Caco-2 (cell line): ENCODE data around the gene TBL1X. TPM values are rescaled to one million over a fixed set of nuclear protein-coding genes. Genes with fewer than 3 reads are reported as not detected.

Experiments
- BruUV-seq: library from RNA; stranded (reverse); fragments of 400-500 nt; replicated peaks from 2 replicates; lab custom pipeline; 2021; lab: Mats Ljungman, UMichigan
- CTCF ChIA-PET: fragments of 300-600 bp; sonication (Branson Sonifier 250); formaldehyde crosslinking; loops from one replicate; lab custom pipeline; 2022; ENCODE audit warnings: antibody characterized with exemption; lab: Charles Lee
- POLR2A ChIA-PET: fragments of 300-600 bp; sonication (Branson Sonifier 250); formaldehyde crosslinking; loops from one replicate; lab custom pipeline; 2022; ENCODE audit warnings: antibody characterized with exemption; lab: Charles Lee
- DNase-seq, 2 experiments: peaks; one replicate each; pipeline versions ENCODE4 v3.0.0 to v3.0.0-alpha.2; 2020 to 2022
- H3K27me3 ChIP-seq: replicated peaks from 2 replicates; pipeline ENCODE4 v1.6.0; 2011; ENCODE audit warnings: low read length; ENCODE audit not compliant: control insufficient read depth, insufficient read depth
- H3K36me3 ChIP-seq: 2 replicates; pipeline ENCODE4 v1.5.1; 2011; ENCODE audit warnings: low read length; ENCODE audit not compliant: control insufficient read depth, insufficient read depth
- H3K4me1 ChIP-seq: fragments of 250-450 bp; sonication (Bioruptor Pico); 2 replicates; pipeline ENCODE4 v1.5.1; 2020; ENCODE audit warnings: mild to moderate bottlenecking
- H3K4me3 ChIP-seq: 2 replicates; pipeline ENCODE4 v1.5.1; 2011; ENCODE audit warnings: low read depth, mild to moderate bottlenecking, control low read depth, low read length
- H3K9me3 ChIP-seq: fragments of 250-450 bp; sonication (Bioruptor Pico); 2 replicates; pipeline ENCODE4 v1.5.1; 2020; ENCODE audit warnings: mild to moderate bottlenecking, moderate library complexity
- H3K27ac Mint-ChIP-seq: one replicate; pipeline ENCODE4 v1.8.0; 2022; ENCODE audit warnings: mixed read lengths; ENCODE audit not compliant: unreplicated experiment
- H3K27me3 Mint-ChIP-seq: one replicate; pipeline ENCODE4 v1.8.0; 2022; ENCODE audit warnings: mixed read lengths; ENCODE audit not compliant: insufficient read depth, unreplicated experiment
- H3K36me3 Mint-ChIP-seq: one replicate; pipeline ENCODE4 v1.8.0; 2022; ENCODE audit warnings: mild to moderate bottlenecking, mixed read lengths; ENCODE audit not compliant: insufficient read depth, unreplicated experiment
- H3K4me1 Mint-ChIP-seq: one replicate; pipeline ENCODE4 v1.8.0; 2022; ENCODE audit warnings: low read depth, mixed read lengths; ENCODE audit not compliant: unreplicated experiment
- H3K4me3 Mint-ChIP-seq: one replicate; pipeline ENCODE4 v1.8.0; 2022; ENCODE audit warnings: mild to moderate bottlenecking, moderate library complexity, mixed read lengths; ENCODE audit not compliant: unreplicated experiment
- H3K9me3 Mint-ChIP-seq: one replicate; pipeline ENCODE4 v1.8.0; 2022; ENCODE audit warnings: mixed read lengths; ENCODE audit not compliant: unreplicated experiment
- CTCF ChIP-seq, 2 experiments: fragments of 200-600 bp in 1 of 2; IDR thresholded peaks; 1 replicate in 1 of 2; 2 replicates in 1 of 2; pipeline versions ENCODE4 v1.5.1 to v1.8.0; 2011 to 2022; ENCODE audit warnings: antibody characterized with exemption in 1 of 2, control low read depth in 1 of 2, inconsistent platforms in 1 of 2, low read depth in 1 of 2, low read length in 1 of 2, mild to moderate bottlenecking in 1 of 2, moderate library complexity in 1 of 2; ENCODE audit not compliant: insufficient read depth in 1 of 2, severe bottlenecking in 1 of 2, unreplicated experiment in 1 of 2
- intact Hi-C: fragments of 100-400 bp; cut with micrococcal nuclease; formaldehyde crosslinking; loops from one replicate; pipeline ENCODE4 v1.10.0; 2022; ENCODE audit not compliant: unreplicated experiment
- total RNA-seq: library from RNA; stranded (reverse); gene quantifications from 2 replicates; pipeline ENCODE4 v1.2.3, GENCODE V29; 2022

TBL1X gene
- total RNA-seq, 1 experiment from 2014 or later, result 84.2 TPM

GRCh38 chrX:9784332-9784731 is 319.5 kb downstream of the TBL1X start:
- POLR2A ChIA-PET, result interaction anchor here (0.7 kb wide), 1 partner anchor 61 kb away, joined by 4 read pairs; no protein-coding TSS in a partner anchor
- intact Hi-C loops, result no loop called here
- BruUV-seq, result TSS peak; percentile 41

GRCh38 chrX:9785254-9785943 is 320.5 kb downstream of the TBL1X start:
- no peak for TF ChIP-seq CTCF (IDR thresholded peaks at IDR 0.05; ENCODE audit: insufficient read depth in 1 of 2, low read depth in 1 of 2, low read length in 1 of 2, severe bottlenecking in 1 of 2, unreplicated experiment in 1 of 2)
- H3K4me3 ChIP-seq, result peak overlapping the region; percentile 70
- no TSS peak for BruUV-seq
- intact Hi-C loops, result no loop called here
- no peaks in the 10 kb centered on the region for H3K9me3 Mint-ChIP-seq
- H3K27me3 Mint-ChIP-seq, result no peaks in the 10 kb centered on the region
- ChIA-PET POLR2A (interaction anchor here (1.0 to 1.3 kb wide), 2 partner anchors 13 to 57 kb away, joined by 3 to 4 read pairs; no protein-coding TSS in a partner anchor), CTCF (no interaction called here)
- H3K36me3 ChIP-seq, result no peaks in the 10 kb centered on the region; the same call in 1 of the 2 replicates
- no peaks in the 10 kb centered on the region for H3K9me3 ChIP-seq
- H3K4me3 Mint-ChIP-seq, result peak overlapping the region; percentile 54
- DNase-seq, result no peak
- H3K27ac Mint-ChIP-seq, result no peak overlapping the region
- peaks cover 14% of the 10 kb centered on the region for H3K4me1 ChIP-seq
- no peaks in the 10 kb centered on the region for H3K36me3 Mint-ChIP-seq
- H3K27me3 ChIP-seq, result no peaks in the 10 kb centered on the region
- peaks cover 9% of the 10 kb centered on the region for H3K4me1 Mint-ChIP-seq

More at GRCh38 chrX:9784332-9784731, 319.5 kb downstream of the TBL1X start:
- H3K9me3 Mint-ChIP-seq, result no peaks in the 10 kb centered on the region
- Histone ChIP-seq H3K4me3 (no peak overlapping the region), H3K4me1 (peaks cover 4% of the 10 kb centered on the region), H3K36me3 (no peaks in the 10 kb centered on the region; the same call in 1 of the 2 replicates), H3K27me3 (no peaks in the 10 kb centered on the region), H3K9me3 (no peaks in the 10 kb centered on the region)
- CTCF ChIA-PET, result interaction anchor here (0.6 kb wide), 1 partner anchor 59 kb away, joined by 3 read pairs; no protein-coding TSS in a partner anchor
- H3K36me3 Mint-ChIP-seq, result peaks cover 2% of the 10 kb centered on the region
- no peak overlapping the region for H3K27ac Mint-ChIP-seq
- no peak for TF ChIP-seq CTCF (IDR thresholded peaks at IDR 0.05; ENCODE audit: insufficient read depth in 1 of 2, low read depth in 1 of 2, low read length in 1 of 2, severe bottlenecking in 1 of 2, unreplicated experiment in 1 of 2)
- H3K4me1 Mint-ChIP-seq, result peaks cover 9% of the 10 kb centered on the region
- no peak for DNase-seq
- H3K27me3 Mint-ChIP-seq, result no peaks in the 10 kb centered on the region
- H3K4me3 Mint-ChIP-seq, result no peak overlapping the region

GRCh38 chrX:9785944-9786797 is 321.3 kb downstream of the TBL1X start, which contains the start of gene SHROOM2:
SHROOM2 (plus strand) TSS chrX:9786429; CDS start chrX:9786546, 117 bp downstream.
- no peaks in the 10 kb centered on the region for H3K9me3 Mint-ChIP-seq

More at GRCh38 chrX:9785944-9786797, 321.3 kb downstream of the TBL1X start, which contains the start of gene SHROOM2:
- H3K27ac Mint-ChIP-seq, result peak within 1 kb of the TSS; percentile 77
- Histone ChIP-seq H3K27me3 (no peaks in the 10 kb centered on the region), H3K4me3 (peak within 1 kb of the TSS; percentile 70), H3K36me3 (no peaks in the 10 kb centered on the region; the same call in 1 of the 2 replicates), H3K9me3 (no peaks in the 10 kb centered on the region), H3K4me1 (peaks cover 14% of the 10 kb centered on the region)
- DNase-seq, result peak; percentile 41 to 55
- H3K36me3 Mint-ChIP-seq, result no peaks in the 10 kb centered on the region
- BruUV-seq, result no TSS peak
- CTCF ChIA-PET, result no interaction called here
- no peaks in the 10 kb centered on the region for H3K27me3 Mint-ChIP-seq
- H3K4me1 Mint-ChIP-seq, result peaks cover 9% of the 10 kb centered on the region
- peak within 1 kb of the TSS; percentile 81 for H3K4me3 Mint-ChIP-seq
- POLR2A ChIA-PET, result interaction anchor here (0.6 to 1.3 kb wide), 3 partner anchors 57 to 549 kb away, joined by 3 read pairs; no protein-coding TSS in a partner anchor
- intact Hi-C loops, result no loop called here
- TF ChIP-seq CTCF (IDR thresholded peaks at IDR 0.05; ENCODE audit: insufficient read depth in 1 of 2, low read depth in 1 of 2, low read length in 1 of 2, severe bottlenecking in 1 of 2, unreplicated experiment in 1 of 2), result no peak
